Measurements from ENCODE around the gene SGCA. TPM values are rescaled to one million over a fixed set of nuclear protein-coding genes. Genes with fewer than 3 reads are reported as not detected.

Gene SGCA
- total and polyA plus RNA-seq, 2 experiments from 2014 or later, result 0.19 TPM; not detected in 1

DNA sequence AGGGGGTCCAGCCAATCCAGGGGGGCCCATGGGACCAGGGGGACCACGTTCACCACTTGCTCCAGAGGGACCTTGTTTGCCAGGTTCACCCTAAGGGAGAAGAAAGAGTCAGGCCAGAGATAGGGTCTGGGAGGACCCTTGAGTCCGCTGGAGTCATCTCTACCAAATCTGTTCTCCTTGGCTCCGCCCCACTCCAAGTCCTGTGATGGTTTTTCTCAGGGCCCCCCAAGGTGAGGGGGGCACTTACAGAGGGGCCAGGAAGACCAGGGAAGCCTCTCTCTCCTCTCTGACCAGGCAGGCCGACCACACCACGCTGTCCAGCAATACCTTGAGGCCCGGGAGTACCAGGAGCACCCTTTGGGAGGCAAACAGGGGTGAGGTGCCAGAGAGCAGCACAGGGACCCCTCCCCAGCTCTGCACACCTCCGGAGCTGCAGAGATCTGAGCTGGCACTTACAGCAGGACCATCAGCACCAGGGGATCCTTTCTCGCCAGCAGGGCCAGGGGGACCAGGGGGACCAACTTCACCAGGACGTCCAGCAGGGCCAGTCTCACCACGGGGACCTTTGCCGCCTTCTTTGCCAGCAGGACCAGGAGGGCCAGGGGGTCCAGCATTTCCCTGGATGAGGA is 23.2 kb downstream of the SGCA start:
- no peak overlapping the region for H3K4me2 ChIP-seq
- DNase-seq (ENCODE audit: low spot score), result no peak
- no peaks in the 10 kb centered on the region for H4K20me1 ChIP-seq (replicated peaks; ENCODE audit: insufficient read depth)
- H3K36me3 ChIP-seq (ENCODE audit: insufficient read depth), result no peaks in the 10 kb centered on the region
- no peak overlapping the region for H2AFZ ChIP-seq
- Mint-ChIP-seq H3K9me3 (no peaks in the 10 kb centered on the region), H3K27ac (no peak overlapping the region), H3K4me3 (no peak overlapping the region), H3K4me1 (peaks cover 12% of the 10 kb centered on the region), H3K36me3 (ENCODE audit: low read depth) (peaks cover 26% of the 10 kb centered on the region), H3K27me3 (ENCODE audit: insufficient read depth, low read depth, poor library complexity) (peaks cover 10% of the 10 kb centered on the region)
- no peaks in the 10 kb centered on the region for H3K27me3 ChIP-seq (ENCODE audit: insufficient read depth)
- no peaks in the 10 kb centered on the region for H3K9me2 ChIP-seq (ENCODE audit: insufficient read depth)
- no peak overlapping the region for H3K4me3 ChIP-seq
- H3F3A ChIP-seq (replicated peaks; ENCODE audit: low read depth), result no peaks in the 10 kb centered on the region
- ATAC-seq, result no peak
- H3K27ac ChIP-seq (ENCODE audit: low read depth), result no peak overlapping the region
- no peaks in the 10 kb centered on the region for H3K79me2 ChIP-seq (replicated peaks; ENCODE audit: insufficient read depth)
- H3K4me1 ChIP-seq (ENCODE audit: insufficient read depth), result peaks cover 9% of the 10 kb centered on the region
- TF ChIP-seq, protein P1, sequence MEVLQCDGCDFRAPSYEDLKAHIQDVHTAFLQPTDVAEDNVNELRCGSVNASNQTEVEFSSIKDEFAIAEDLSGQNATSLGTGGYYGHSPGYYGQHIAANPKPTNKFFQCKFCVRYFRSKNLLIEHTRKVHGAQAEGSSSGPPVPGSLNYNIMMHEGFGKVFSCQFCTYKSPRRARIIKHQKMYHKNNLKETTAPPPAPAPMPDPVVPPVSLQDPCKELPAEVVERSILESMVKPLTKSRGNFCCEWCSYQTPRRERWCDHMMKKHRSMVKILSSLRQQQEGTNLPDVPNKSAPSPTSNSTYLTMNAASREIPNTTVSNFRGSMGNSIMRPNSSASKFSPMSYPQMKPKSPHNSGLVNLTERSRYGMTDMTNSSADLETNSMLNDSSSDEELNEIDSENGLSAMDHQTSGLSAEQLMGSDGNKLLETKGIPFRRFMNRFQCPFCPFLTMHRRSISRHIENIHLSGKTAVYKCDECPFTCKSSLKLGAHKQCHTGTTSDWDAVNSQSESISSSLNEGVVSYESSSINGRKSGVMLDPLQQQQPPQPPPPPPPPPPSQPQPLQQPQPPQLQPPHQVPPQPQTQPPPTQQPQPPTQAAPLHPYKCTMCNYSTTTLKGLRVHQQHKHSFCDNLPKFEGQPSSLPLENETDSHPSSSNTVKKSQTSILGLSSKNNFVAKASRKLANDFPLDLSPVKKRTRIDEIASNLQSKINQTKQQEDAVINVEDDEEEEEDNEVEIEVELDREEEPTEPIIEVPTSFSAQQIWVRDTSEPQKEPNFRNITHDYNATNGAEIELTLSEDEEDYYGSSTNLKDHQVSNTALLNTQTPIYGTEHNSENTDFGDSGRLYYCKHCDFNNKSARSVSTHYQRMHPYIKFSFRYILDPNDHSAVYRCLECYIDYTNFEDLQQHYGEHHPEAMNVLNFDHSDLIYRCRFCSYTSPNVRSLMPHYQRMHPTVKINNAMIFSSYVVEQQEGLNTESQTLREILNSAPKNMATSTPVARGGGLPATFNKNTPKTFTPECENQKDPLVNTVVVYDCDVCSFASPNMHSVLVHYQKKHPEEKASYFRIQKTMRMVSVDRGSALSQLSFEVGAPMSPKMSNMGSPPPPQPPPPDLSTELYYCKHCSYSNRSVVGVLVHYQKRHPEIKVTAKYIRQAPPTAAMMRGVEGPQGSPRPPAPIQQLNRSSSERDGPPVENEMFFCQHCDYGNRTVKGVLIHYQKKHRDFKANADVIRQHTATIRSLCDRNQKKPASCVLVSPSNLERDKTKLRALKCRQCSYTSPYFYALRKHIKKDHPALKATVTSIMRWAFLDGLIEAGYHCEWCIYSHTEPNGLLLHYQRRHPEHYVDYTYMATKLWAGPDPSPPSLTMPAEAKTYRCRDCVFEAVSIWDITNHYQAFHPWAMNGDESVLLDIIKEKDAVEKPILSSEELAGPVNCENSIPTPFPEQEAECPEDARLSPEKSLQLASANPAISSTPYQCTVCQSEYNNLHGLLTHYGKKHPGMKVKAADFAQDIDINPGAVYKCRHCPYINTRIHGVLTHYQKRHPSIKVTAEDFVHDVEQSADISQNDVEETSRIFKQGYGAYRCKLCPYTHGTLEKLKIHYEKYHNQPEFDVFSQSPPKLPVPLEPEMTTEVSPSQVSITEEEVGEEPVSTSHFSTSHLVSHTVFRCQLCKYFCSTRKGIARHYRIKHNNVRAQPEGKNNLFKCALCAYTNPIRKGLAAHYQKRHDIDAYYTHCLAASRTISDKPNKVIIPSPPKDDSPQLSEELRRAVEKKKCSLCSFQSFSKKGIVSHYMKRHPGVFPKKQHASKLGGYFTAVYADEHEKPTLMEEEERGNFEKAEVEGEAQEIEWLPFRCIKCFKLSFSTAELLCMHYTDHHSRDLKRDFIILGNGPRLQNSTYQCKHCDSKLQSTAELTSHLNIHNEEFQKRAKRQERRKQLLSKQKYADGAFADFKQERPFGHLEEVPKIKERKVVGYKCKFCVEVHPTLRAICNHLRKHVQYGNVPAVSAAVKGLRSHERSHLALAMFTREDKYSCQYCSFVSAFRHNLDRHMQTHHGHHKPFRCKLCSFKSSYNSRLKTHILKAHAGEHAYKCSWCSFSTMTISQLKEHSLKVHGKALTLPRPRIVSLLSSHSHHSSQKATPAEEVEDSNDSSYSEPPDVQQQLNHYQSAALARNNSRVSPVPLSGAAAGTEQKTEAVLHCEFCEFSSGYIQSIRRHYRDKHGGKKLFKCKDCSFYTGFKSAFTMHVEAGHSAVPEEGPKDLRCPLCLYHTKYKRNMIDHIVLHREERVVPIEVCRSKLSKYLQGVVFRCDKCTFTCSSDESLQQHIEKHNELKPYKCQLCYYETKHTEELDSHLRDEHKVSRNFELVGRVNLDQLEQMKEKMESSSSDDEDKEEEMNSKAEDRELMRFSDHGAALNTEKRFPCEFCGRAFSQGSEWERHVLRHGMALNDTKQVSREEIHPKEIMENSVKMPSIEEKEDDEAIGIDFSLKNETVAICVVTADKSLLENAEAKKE (CRISPR knock-in tag; IDR thresholded peaks at IDR 0.05), result no peak
- TF ChIP-seq ZNF114 (CRISPR knock-in tag; IDR thresholded peaks at IDR 0.05), result no peak
- TF ChIP-seq, protein P2, sequence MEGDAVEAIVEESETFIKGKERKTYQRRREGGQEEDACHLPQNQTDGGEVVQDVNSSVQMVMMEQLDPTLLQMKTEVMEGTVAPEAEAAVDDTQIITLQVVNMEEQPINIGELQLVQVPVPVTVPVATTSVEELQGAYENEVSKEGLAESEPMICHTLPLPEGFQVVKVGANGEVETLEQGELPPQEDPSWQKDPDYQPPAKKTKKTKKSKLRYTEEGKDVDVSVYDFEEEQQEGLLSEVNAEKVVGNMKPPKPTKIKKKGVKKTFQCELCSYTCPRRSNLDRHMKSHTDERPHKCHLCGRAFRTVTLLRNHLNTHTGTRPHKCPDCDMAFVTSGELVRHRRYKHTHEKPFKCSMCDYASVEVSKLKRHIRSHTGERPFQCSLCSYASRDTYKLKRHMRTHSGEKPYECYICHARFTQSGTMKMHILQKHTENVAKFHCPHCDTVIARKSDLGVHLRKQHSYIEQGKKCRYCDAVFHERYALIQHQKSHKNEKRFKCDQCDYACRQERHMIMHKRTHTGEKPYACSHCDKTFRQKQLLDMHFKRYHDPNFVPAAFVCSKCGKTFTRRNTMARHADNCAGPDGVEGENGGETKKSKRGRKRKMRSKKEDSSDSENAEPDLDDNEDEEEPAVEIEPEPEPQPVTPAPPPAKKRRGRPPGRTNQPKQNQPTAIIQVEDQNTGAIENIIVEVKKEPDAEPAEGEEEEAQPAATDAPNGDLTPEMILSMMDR (conservative IDR thresholded peaks at IDR 0.05; ENCODE audit: low read depth in 2 of 2), result no peak
- TF ChIP-seq EZH2 (IDR thresholded peaks at IDR 0.05; ENCODE audit: low read depth, unreplicated experiment), result no peak
- TF ChIP-seq, protein P3, sequence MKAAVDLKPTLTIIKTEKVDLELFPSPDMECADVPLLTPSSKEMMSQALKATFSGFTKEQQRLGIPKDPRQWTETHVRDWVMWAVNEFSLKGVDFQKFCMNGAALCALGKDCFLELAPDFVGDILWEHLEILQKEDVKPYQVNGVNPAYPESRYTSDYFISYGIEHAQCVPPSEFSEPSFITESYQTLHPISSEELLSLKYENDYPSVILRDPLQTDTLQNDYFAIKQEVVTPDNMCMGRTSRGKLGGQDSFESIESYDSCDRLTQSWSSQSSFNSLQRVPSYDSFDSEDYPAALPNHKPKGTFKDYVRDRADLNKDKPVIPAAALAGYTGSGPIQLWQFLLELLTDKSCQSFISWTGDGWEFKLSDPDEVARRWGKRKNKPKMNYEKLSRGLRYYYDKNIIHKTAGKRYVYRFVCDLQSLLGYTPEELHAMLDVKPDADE (IDR thresholded peaks at IDR 0.05), result no peak
- TF ChIP-seq JUNB (IDR thresholded peaks at IDR 0.05; ENCODE audit: unreplicated experiment), result no peak
- TF ChIP-seq ZNF331 (CRISPR knock-in tag; IDR thresholded peaks at IDR 0.05; ENCODE audit: low read depth), result no peak
- no peak for TF ChIP-seq STAT1 (IDR thresholded peaks at IDR 0.05; ENCODE audit: unreplicated experiment)
- no peak for TF ChIP-seq EZH2phosphoT487 (IDR thresholded peaks at IDR 0.05; ENCODE audit: unreplicated experiment)
- TF ChIP-seq, protein P4, sequence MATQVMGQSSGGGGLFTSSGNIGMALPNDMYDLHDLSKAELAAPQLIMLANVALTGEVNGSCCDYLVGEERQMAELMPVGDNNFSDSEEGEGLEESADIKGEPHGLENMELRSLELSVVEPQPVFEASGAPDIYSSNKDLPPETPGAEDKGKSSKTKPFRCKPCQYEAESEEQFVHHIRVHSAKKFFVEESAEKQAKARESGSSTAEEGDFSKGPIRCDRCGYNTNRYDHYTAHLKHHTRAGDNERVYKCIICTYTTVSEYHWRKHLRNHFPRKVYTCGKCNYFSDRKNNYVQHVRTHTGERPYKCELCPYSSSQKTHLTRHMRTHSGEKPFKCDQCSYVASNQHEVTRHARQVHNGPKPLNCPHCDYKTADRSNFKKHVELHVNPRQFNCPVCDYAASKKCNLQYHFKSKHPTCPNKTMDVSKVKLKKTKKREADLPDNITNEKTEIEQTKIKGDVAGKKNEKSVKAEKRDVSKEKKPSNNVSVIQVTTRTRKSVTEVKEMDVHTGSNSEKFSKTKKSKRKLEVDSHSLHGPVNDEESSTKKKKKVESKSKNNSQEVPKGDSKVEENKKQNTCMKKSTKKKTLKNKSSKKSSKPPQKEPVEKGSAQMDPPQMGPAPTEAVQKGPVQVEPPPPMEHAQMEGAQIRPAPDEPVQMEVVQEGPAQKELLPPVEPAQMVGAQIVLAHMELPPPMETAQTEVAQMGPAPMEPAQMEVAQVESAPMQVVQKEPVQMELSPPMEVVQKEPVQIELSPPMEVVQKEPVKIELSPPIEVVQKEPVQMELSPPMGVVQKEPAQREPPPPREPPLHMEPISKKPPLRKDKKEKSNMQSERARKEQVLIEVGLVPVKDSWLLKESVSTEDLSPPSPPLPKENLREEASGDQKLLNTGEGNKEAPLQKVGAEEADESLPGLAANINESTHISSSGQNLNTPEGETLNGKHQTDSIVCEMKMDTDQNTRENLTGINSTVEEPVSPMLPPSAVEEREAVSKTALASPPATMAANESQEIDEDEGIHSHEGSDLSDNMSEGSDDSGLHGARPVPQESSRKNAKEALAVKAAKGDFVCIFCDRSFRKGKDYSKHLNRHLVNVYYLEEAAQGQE (IDR thresholded peaks at IDR 0.05; ENCODE audit: unreplicated experiment), result no peak
- no peak for TF ChIP-seq CREB1 (CRISPR knock-in tag; IDR thresholded peaks at IDR 0.05; ENCODE audit: low read depth)
- no peak for TF ChIP-seq NANOG (IDR thresholded peaks at IDR 0.05; ENCODE audit: borderline replicate concordance)
- no peak for TF ChIP-seq POLR2AphosphoS5 (IDR thresholded peaks at IDR 0.05; ENCODE audit: low read depth)

Measured in GM23338 (cell line).